NCI-H2196 treated with DMSO at 0.1 percent for 48 hours (cell line): ENCODE measurements around the gene TSPAN11.
"Not testable (repeated sequence)": the region's sequence is repeated elsewhere in the genome, so short reads cannot be mapped to it uniquely, and the experiment has no call there.

ENCODE experiments used
- DNase-seq: peaks from one replicate; lab custom pipeline; 2025; ENCODE audit not compliant: unreplicated experiment; lab: John Stamatoyannopoulos, UW

Gene TSPAN11

DNA sequence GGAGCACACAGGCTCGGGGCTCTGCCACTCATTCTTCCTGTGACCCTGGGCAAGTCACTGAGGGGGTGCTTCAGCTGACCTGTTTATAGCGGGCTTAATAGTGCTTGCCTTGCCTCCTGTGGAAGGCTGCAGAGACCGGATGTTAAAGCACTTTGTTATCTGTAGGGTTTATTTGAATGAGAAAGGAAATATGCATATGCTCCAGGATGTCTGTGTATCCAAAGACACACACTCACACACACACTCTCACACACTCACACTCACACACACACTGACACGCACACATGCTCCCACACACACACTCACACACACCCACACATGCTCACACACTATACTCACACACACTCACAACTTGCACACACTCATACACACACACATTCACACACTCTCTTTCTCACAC lies 91.0 kb downstream of the TSPAN11 start:
- DNase-seq = no peak

DNA sequence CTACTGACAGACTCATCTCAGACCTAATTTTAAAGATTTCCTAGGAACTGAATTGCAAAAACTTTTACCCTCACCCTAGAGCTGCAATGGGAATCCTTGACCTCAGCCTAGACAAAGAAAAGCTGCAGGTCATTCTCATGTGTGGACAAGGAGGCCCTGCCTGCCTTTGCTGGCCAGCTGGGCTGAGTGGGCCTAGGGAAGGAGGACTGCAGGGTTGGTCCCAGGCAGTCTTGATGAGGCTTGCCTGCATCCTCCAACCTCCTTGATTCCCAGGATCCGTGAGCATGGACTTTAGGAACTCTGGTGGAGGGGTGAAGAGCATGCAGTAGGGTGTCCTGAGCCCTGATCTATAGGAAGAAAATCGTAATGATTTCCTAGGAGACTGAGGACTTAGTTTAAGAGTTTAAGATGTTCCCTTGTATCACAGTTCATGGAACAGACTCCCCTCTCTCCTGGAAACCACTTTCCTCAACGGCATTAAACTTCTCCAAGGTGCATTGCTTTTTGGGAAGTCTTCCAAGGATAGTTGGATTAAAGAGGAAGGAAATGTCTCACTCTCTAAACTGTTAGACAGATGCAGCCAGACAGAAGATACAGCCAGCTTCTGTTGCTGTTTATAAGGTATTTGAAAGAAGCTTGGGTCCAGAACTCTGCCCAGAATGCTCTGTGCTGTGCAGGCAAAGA lies 91.7 kb downstream of the TSPAN11 start:
- DNase-seq = no peak

DNA sequence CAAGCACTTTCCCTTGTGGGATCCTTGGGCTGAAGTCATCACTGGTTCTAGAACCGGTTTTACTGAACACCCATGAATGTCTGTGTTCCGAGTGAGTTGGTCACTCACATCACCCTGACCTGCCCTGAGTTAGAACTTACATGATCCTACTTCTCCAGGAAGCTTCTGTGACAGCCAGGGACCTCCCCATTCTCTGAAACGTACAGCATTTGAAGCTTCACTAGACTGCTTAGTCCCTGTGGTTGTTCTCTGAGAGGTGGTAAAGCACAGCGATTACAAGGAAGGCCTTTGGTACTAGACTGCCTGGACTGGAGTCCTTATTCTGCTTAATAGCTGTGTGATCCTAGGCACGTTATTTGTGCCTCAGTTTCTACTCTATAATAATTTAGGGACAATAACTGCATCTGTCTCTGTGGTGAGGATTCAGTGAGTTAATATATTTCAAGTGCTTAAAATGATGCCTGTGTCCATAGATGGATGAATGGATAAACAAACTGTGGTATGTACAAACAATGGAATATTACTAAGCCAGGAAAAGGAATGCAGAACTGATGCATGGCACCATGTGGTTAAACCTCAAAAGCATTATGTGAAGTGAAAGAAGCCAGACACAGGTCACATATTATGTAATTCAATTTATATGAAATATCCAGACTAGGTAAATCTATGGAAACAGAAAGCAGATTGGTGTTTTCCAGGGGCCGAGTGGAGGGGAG lies 92.4 kb downstream of the TSPAN11 start:
- no peak for DNase-seq

DNA sequence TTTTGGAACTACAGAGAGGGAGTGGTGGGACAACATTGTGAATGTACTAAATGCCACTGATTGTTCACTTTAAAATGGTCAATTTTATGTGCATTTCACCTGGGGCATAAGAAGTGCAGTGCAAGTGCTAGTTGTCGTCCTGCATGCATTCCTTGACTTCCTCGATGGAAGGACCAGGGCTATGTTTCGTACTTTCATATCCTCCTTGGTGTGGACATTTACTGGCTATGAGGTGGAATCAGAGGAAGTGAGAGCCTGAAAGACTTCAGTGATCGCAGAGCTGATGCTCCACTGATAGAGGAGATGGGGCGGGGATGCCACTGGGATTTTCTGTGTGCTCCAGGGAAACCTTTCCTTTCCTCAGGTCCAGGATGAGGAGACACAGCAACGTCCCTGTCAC lies 93.0 kb downstream of the TSPAN11 start:
- no peak for DNase-seq

DNA sequence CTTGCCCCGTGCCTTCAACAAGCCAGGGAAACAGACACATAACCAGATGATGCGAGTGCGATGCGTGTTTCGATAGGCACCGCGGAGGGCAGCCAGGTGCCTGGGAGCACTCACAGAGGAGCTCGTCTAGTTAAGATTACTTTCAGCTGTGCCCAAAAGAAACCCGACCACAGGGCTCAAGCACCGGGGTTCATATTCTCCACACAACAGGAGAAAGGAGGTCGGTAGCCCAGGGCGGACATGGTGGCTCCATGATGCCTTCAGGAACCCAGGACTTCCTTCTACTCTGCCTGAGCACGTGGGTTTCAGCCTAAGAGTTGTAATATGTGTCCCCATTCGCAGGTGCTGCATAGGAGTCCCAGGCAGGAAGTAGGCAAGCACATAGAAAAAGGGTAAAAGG lies 93.4 kb downstream of the TSPAN11 start:
- no peak for DNase-seq

DNA sequence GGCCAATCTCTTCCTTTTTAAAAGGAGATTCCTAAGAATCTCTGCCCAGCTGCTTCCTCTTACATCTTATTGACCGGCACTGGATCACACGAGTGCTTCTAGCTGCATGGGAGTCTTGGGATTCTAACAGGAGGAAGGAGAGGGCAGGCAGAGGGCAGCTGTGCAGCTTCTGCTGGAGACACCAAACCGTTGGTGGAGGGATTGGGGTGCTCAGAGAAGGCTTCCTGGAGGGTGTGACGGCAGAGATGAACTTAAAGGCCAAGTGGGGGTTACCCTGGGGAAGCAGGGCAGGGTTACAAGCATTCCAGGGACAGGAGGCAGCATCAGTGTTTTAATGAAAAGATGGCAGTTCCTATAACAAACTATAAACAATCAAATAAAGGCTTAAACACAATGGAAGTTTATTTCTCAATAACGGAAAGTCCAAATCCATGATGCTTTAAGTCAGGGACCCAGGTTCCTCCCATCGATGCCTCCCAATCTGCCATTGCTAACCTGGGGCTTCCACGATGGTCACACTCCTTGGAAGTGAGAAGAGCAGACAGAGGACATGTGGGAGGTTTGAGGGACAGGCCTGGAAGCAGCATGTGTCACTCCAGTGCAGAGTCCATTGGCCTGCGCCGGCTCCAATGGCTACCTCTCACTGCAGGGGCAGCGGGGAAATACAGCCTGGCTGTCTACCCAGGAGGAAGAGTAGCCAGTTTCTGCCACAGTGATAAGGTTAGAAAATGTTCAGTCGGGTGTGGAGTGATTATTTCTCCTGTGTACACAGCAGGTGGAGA lies 94.0 kb downstream of the TSPAN11 start:
- DNase-seq = no peak

DNA sequence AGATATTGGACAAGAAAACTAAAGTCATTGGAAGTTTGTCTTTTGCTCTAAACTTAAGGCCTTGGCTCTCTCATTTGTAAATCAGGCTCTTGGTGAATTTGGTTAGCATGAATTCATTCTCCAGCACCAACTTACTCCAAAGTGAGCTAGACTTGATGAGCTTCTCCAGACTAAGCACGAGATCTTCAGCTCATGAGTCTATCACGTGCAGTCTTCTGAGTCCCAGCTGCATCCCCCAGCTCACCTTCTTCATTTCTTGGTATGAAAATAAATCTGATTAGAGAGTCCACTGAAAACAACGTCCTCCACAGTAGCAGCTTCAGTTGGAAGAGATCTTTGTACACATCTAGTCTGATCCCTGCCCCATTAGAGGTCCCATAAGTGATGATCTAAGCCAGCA lies 94.6 kb downstream of the TSPAN11 start:
- no peak for DNase-seq

DNA sequence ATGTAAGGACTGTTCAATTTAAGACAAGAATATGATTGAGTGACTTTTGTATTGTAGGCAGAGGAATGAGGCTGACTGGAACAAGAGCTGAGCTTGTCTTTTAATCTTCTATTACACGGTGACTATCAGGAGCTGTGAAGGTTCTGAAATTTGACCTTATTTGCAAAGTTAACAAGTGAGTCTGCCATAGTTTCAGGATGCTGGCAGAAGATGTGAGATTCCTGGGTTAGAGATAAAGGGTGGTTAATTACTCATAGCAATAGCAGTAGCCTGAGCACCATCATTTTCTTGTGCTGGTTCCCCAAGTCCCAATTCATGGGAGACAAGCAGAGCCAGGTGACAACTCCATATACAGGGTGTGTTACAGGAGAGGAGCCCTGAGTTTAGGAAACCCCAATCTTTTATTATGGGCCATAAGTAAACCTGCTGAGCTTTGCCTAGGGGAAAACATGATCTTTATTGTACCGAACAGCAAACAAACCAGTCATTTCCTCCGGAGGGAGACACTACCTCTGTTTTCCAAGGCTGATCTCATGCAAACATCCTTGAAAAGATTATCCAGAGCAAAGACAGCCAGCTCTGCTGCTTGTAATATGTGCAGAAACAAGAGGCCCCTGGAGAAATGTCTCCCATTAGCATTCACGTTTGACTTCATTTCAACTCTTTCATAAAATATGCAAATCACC lies 95.4 kb downstream of the TSPAN11 start:
- peak; percentile 25 for DNase-seq

DNA sequence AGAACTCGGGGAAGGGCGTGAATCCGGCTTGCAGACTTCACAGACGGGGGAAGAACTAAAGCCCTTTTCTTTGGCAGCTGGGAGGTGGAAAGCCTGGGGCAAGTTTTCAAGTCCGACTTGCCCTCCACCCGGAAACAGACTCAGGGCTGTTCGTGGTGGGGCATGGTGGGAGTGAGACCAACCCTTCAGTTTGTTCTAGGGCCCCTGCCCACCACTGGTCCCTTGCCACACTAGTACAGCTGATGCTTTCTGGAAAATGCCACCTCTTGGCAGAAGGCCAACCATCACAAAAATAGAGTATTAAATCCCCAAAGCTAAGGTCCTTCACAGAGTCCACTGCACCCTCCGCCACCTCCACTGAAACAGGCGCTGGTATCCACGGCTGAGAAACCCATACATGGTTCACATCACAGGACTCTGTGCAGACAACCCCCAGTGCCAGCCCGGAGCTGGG lies 96.8 kb downstream of the TSPAN11 start:
- no peak for DNase-seq

DNA sequence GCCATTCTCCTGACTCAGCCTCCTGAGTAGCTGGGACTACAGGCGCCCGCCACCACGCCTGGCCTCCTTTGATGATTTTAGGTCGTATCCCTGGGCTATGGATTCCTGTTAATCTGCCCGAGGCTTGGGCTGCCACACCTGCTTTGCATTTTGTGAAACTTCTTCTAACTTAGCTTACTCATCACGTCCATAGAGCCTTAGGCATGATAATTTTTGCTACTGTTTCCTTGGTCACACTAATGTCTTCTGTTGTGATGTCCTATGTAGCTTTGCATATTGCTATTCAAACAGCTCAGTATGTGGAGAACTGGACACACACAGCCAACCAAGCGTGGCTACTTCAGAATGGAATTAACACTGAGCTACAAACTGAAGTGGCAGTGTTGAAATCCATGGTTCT lies 99.7 kb downstream of the TSPAN11 start:
- no peak for DNase-seq

DNA sequence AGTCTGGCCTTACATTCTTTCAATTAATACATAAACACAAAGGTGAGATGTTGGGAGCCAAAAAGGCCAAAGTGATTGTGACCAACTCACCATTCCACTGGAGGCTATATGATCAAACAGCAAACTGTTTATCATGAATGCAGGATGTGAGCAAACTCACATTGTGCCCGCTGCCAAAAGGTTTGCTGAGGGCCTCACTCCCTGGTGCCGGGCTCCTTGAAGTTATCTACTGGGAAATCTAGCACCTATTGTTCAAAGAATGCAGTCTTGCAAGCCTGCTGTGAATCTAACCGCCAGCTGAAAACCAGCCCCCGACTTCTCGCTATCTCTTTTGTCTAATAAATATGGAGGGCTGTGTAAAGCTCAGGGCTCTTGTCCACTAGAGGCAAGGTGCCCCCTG lies 100.5 kb downstream of the TSPAN11 start:
- DNase-seq = not testable (repeated sequence)

DNA sequence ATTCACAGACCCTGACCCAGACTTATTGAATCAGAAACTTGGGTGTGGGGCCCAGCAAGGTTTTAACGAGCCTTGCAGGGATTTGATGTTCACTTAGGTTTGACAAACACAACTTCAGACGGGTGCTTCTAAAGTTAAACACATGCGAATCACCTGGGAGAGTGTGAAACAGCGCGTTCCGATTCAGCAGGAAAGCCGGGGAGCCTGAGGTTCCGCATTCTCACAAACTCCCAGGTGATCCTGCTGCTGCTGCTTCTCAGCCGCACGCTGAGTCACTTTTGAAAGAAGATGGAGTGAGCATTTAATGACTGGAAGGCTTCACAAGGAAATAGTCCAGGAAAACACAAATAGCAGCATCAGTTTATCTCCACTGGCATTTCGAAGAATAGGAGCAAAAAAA lies 102.9 kb downstream of the TSPAN11 start:
- no peak for DNase-seq

DNA sequence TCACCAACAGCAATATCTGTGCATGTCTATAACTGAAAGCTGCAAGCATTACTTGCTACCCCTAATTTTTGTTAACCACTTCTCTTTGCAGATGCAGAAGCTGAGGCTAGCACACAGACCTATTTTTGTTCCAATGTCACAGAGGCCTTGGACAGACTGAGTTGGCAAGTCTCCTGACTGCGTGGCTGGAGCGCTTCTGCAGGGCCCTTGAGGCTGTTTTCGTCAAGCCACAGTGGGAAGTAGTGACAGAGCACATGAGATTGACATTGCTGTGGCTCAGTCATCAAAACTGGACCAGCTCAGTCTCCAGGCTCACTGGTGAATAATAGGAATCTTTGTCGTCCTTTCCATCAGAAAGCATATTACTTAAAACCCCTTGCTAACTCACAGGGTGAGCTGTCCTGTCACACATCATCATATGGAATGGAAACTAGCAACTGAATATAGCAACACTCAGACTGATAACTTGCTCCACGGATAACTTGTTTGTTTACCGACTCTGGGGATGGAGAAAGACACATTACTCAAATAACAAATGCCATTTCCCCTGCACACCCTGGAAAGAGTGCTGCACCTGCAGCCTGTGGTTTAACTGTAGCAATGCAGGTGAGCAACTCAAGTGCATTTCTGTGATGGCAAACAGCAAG lies 103.5 kb downstream of the TSPAN11 start:
- DNase-seq = no peak

DNA sequence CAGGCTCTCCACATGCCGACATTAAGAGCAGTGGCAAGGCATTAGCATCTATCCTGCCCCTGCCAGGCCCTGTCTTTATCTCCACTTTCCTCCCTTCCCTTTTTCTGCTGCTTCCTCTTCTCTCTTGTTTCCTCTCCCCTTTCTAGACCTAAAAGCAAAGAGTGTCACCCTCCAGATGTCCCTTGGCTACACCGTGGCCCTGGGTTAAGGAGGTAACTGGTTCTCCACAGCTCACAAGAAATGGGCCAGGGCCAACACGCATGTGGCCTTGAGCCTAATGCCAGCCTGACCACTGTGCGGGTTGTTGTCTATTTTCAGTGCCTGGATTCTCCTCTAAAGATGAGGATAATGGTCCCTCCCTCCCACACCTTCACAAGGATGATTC lies 105.4 kb downstream of the TSPAN11 start:
- DNase-seq = no peak

DNA sequence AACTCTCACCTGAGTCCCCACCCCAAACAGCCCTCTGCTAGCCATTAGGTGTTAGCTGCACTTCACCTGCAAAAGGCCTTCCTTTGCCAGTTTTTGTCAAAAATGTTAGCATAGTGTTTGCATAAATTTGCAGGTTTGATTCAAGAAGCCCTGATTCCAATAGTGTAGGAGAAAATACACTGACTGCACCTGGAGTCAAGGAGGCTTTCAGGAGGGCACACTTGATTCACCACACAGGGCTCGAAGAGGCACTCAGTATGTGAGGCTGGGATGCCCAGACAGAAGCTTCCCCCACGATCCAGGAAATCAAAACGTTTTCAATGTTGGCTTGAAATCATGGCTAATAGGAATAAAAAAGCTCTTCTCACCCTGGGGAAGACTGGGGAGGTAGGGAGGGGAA lies 106.6 kb downstream of the TSPAN11 start:
- DNase-seq = no peak

DNA sequence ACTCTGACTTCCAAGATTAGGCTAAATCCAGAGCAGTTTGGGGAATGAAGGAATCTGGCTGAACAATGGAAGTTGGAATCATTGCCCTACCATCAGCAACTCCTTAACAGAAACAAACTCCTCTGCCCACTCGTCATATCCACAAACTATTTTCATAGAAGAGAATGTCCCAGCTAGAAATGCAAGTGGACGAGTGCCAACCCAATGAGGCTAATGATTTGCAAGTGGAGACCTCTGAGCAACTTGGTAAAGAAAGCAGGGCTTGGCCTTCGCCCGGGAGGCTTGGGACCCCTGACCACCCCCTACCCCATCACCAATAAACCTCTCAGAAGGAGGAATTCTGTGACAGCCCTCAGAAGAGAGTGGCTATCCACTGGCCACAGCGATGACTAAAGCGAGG lies 107.1 kb downstream of the TSPAN11 start:
- no peak for DNase-seq

DNA sequence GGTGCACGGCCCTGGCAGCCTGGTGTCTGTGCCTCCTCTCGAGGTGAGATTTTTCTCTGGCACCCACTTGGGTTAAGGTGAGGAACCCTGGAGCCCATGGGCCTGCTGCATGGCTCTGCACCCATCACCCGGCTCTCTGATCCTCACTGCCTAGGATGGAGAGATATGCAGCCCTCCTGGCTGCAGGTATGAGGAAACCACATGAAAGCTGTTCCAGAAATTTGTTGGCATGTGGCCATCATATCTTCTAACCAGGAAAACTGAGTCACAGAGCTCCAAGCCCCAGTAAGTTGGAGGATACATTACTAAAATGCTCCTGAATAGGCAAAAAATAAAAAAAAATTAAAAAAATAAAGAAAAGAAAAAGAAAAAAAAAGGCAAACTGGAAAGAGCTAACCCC lies 107.8 kb downstream of the TSPAN11 start:
- DNase-seq = no peak

DNA sequence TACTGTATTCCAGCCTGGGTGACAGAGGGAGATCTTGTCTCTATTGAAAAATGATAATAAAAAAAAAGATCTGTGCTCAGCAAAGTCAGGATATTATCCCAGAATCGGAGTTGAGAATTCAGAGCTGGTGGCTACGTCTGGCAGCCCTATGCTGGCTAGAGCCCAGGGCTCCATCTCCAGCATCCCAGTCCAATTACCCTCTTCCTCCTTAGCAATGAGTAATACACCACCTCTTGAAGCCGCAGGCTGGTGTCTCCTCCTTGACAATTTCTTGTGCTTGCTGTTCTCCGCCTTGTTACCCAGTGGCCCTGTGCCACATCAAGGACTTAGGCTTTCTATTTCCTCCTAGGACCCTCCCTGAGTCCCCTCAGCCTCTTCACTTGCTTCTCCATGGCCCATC lies 108.7 kb downstream of the TSPAN11 start:
- no peak for DNase-seq

DNA sequence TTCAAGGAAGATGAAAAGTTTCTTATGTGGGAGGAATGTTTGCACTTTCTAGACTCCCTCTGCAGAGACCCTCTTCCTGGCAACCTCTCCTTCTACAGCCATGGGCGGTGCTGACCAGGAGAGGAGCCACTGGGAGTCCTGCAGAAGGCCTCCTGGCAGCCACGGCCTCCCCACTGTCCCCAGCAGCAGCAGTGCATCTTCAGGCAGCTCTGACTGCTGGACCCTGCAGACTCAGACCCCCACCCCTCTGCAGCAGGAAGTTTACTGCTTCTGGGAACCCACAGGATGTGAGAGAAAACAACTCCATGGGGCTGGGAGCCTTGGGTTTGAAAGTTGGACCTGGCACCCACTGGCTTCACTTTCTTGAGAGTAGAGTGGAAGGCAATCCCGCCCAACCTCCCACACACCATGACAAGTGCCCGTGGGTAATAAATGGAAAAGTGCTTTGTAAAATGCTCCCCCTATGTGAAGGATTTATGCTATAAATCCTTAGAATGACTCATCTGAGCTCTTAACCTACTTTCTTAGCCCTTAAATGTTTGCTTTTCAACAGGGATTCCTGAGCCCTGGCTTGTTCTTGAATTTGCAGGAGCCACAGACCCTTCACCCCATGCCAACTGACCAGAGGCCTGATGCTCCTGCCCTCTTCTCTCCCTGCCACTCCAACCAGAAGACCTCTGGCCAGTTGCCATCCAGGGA lies 109.6 kb downstream of the TSPAN11 start:
- DNase-seq = no peak

DNA sequence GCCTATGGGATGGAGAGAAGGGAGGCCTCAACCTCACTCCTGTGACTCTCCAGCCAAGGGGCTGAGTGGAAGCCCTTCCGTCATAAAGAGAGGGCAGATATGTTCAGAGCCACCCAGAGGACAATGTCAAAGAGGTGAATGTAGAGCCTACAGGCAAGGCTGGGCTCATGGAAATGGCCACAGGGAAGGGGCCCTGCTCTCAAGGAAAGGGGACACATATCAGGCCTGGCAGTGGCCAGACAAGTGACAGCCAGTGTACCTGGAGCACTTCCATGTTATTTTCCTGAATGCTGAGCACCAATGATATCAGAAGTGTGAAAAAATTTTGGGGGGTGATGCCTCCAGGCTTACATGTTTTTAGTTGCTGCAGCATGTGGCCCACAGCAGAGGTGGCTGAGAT lies 110.5 kb downstream of the TSPAN11 start:
- no peak for DNase-seq
